Stomach smooth muscle (tissue), 2 donors: ENCODE measurements around the gene RNF126.

Experiments
- H3K27ac ChIP-seq: one replicate; pipeline ENCODE4 v1.7.0; 2013; ENCODE audit warnings: mild to moderate bottlenecking, low read length, inconsistent platforms
- H3K27me3 ChIP-seq, 2 donors: one replicate each; pipeline ENCODE4 v1.7.0; 2013; ENCODE audit warnings: low read length in 2 of 2; ENCODE audit not compliant: insufficient read depth in 2 of 2, control insufficient read depth in 1 of 2
- H3K36me3 ChIP-seq, 2 donors: one replicate each; pipeline ENCODE4 v1.7.0; 2013; ENCODE audit warnings: low read length in 2 of 2; ENCODE audit not compliant: control insufficient read depth in 2 of 2, insufficient read depth in 2 of 2
- H3K4me1 ChIP-seq: one replicate; pipeline ENCODE4 v1.7.0; 2013; ENCODE audit warnings: low read length; ENCODE audit not compliant: control insufficient read depth, insufficient read depth
- H3K4me3 ChIP-seq, 2 donors: one replicate each; pipeline ENCODE4 v1.7.0; 2013; ENCODE audit warnings: low read length in 2 of 2
- H3K9ac ChIP-seq, 2 donors: one replicate each; pipeline ENCODE4 v1.7.0; 2013; ENCODE audit warnings: low read length in 2 of 2, mild to moderate bottlenecking in 1 of 2
- H3K9me3 ChIP-seq, 2 donors: one replicate each; pipeline ENCODE4 v1.7.0; 2013; ENCODE audit warnings: low read length in 2 of 2; ENCODE audit not compliant: control insufficient read depth in 2 of 2
- donor health status: healthy.
- donor health status: Pancreatic carcinoma.

The RNF126 gene

DNA sequence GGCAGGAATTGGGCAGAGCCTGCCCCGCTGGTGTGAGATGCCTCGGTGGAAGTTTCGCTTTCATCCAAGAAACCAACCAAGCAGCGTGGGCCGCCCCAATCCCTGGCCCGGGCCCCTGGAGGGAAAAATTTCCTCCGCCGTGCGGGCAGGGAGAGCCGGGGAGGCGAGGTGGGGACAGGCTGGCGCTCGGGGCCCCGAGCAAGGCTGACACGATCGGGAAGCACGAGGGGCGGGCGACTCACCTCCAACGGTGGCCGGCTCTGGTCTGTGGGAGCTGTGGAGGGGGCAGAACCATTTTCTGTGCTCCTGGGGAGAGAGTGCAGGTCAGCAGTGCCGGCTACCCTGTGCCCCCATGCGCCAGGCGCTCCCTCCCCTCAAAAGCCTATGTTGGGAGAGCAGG is 11.0 kb downstream of the RNF126 start:
- Histone ChIP-seq H3K4me1 (peaks cover under 1% of the 10 kb centered on the region), H3K9me3 (no peaks in the 10 kb centered on the region), H3K9ac (no peak overlapping the region), H3K4me3 (no peak overlapping the region), H3K27ac (no peak overlapping the region), H3K36me3 (peaks cover 5 to 26% of the 10 kb centered on the region in 2 donors), H3K27me3 (no peaks in the 10 kb centered on the region)

DNA sequence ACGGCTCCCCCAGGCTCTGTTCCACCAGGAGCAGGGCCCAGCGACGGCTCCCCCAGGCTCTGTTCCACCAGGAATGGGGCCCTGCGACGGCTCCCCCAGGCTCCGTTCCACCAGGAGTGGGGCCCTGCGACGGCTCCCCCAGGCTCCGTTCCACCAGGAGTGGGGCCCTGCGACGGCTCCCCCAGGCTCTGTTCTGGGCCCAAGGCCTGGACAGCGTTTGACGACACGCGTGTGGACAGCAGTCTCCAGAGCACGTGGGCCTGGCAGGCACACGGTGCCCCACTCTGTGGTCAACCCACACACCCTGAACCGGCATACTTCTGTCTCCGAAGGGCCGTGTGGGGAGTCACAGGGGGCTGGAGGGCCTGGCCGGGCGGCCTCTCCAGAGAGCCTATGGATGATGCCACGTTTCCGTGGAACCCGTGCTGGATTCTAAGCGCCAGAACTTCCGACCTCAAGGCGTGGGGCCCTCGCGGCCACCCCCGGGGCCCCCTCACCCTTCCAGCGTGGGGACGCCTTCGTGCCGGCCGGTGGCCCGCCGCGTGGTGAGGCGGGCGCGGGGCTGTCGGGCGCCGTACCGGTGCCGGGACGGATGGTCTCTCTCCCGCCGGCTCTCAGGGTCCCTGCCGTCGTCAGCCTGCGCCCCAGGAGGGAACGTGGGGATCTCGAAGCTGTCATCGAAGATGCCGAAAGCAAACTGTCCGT is 11.7 kb downstream of the RNF126 start:
- Histone ChIP-seq H3K27me3 (no peaks in the 10 kb centered on the region), H3K9ac (no peak overlapping the region), H3K4me1 (no peaks in the 10 kb centered on the region), H3K36me3 (peaks cover 5 to 28% of the 10 kb centered on the region in 2 donors), H3K9me3 (no peaks in the 10 kb centered on the region), H3K27ac (no peak overlapping the region), H3K4me3 (no peak overlapping the region)

DNA sequence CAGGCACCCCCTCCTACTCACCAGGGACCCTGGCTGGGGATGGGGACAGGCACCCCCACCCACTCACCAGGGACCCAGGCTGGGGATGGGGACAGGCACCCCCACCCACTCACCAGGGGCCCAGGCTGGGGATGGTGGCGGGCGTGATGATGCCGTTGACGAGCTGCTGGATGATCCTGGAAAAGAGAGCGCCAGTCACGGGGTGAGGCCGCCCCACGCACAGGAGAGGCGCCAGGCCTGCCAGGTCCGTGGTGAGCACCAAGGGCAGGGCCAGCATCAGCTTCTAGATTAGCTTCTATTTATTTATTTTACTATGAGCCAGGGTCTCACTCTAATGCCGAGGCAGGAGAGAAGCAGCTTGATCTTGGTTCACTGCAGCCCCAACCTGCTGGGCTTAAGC is 12.9 kb downstream of the RNF126 start:
- H3K36me3 ChIP-seq, result peaks cover 5 to 28% of the 10 kb centered on the region in 2 donors
- H3K27ac ChIP-seq, result no peak overlapping the region
- H3K9ac ChIP-seq, result no peak overlapping the region
- H3K9me3 ChIP-seq, result no peaks in the 10 kb centered on the region
- H3K4me3 ChIP-seq, result no peak overlapping the region
- no peaks in the 10 kb centered on the region for H3K27me3 ChIP-seq
- H3K4me1 ChIP-seq, result no peaks in the 10 kb centered on the region

DNA sequence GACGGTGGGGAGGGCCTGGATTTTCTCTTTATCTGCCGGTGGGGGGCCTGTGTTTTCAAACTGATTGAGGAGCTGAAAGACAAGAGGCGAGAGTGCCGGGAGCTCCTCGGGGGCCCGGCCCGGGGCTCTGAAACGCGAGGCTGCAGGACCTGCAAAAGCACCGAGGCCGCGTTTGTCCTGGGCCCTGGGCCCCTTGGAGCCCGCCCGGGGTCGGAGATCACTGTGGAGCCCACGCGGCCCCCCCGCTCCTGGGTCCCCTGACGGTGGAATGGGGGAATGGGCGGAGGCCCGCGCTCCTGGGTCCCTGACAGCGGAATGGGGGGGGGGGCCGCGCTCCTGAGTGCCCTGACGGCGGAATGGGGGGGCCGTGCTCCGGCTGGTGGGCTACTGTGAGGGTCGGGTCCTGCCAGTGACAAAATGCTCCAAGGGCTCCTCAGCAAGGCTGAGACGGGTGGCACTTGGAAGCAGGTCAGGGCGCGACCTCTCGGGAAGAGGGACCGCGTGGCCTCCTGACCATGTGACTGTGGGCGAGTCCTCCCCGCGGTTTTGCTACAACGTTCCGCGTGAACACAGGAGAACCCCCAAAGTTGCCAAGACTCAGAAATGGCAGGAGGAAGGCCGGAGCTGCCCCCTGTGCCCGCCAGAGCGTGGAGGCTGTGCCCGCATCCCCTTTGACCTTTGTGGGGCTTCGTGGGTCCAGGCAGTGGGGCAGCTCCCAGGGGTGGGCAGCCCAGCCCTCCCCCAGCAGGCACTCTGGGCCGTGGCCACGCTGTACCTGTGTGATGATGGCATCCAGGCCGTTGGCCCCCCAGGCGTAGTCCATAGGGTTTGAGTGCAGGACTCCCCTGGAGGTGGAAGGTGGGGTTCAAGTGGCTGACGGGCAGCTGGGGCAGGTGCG is 13.9 kb downstream of the RNF126 start:
- no peak overlapping the region for H3K4me3 ChIP-seq
- H3K27me3 ChIP-seq, result no peaks in the 10 kb centered on the region
- H3K36me3 ChIP-seq, result peaks cover 5 to 28% of the 10 kb centered on the region in 2 donors
- H3K4me1 ChIP-seq, result no peaks in the 10 kb centered on the region
- H3K9ac ChIP-seq, result no peak overlapping the region
- H3K27ac ChIP-seq, result no peak overlapping the region
- H3K9me3 ChIP-seq, result no peaks in the 10 kb centered on the region

GRCh38 chr19:648305-648704 is 14.7 kb downstream of the RNF126 start:
- H3K9ac ChIP-seq, result no peak overlapping the region
- no peaks in the 10 kb centered on the region for H3K27me3 ChIP-seq
- no peak overlapping the region for H3K4me3 ChIP-seq
- no peaks in the 10 kb centered on the region for H3K9me3 ChIP-seq
- H3K36me3 ChIP-seq, result peaks cover 4 to 24% of the 10 kb centered on the region in 2 donors
- H3K27ac ChIP-seq, result no peak overlapping the region
- no peaks in the 10 kb centered on the region for H3K4me1 ChIP-seq

DNA sequence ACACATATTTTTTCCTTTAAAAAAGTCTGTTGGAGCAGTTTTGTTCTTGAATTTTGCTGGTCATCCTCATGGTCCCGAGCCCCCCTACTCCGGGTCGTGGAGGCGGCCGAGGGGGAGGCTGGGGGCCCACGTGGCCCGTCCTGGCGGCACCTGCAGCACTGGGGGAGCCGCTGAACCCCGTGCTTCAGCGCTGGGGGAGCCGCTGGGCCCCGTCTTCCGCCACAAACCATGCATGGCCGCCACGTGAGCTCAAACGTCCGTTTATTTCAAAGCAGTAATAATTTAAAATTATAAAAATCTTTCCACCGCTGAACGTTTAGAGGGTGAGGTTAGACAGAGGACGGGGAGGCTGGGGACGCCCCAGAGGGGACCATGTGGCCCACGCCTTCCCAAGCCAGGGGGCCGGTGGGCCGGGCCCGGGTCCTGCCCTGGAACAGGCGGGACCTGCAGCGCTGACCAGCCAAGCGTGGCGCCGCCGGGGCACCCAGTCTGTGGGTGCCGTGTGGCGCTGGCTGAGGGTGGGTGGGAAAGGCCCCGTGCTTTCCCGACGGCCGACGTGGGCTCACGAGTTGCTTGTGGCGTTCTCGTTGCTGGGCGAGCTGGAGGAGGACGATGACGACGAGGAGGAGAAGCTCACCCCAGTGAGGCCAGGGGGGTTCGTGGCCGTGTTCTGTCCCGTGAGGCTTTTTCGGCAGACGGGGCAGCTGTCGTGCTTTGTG is 15.3 kb downstream of the RNF126 start:
- no peaks in the 10 kb centered on the region for H3K4me1 ChIP-seq
- H3K27ac ChIP-seq, result no peak overlapping the region
- H3K4me3 ChIP-seq, result no peak overlapping the region
- no peaks in the 10 kb centered on the region for H3K9me3 ChIP-seq
- peaks cover 0 to 21% of the 10 kb centered on the region in 2 donors for H3K36me3 ChIP-seq
- H3K9ac ChIP-seq, result no peak overlapping the region
- H3K27me3 ChIP-seq, result no peaks in the 10 kb centered on the region

DNA sequence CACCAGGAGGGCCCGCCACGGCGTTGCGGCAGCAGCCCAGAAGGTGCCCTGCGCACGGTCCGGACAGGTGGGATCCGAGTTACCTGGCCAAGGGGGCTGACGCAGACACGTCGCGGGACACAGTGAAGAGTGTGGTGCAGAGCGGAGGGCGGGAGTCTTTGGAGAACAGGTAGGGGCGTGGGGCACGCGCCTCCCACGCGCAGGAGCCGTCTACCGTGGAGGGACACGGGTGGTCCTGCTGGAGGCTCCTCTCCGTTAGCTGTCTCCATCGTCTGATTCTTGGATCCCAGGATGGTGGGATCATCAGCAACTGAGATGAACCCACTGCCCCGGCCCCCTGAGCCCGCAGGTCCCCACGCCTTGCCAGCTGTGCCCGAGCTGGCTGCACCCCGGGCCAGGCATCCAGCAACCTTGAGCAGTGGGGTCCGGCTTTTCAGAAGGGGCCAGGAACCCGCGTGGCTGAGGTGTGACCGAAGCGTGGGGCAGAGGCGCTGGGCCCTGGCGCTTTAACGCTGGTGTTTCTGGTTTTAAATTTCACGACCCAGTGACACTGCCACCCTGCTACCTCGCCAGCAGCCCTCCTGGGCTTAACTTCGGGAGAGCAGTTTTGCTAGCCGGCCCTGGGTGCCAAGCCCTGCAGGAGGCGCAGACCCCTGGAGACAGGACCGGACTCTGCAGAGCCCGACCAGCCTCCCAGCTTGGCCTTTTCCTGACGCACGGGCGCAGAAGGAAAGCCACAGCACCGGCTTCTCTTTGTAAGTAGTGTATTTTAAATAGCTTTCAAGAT is 16.0 kb downstream of the RNF126 start:
- H3K36me3 ChIP-seq, result peaks cover 0 to 19% of the 10 kb centered on the region in 2 donors
- H3K4me1 ChIP-seq, result no peaks in the 10 kb centered on the region

DNA sequence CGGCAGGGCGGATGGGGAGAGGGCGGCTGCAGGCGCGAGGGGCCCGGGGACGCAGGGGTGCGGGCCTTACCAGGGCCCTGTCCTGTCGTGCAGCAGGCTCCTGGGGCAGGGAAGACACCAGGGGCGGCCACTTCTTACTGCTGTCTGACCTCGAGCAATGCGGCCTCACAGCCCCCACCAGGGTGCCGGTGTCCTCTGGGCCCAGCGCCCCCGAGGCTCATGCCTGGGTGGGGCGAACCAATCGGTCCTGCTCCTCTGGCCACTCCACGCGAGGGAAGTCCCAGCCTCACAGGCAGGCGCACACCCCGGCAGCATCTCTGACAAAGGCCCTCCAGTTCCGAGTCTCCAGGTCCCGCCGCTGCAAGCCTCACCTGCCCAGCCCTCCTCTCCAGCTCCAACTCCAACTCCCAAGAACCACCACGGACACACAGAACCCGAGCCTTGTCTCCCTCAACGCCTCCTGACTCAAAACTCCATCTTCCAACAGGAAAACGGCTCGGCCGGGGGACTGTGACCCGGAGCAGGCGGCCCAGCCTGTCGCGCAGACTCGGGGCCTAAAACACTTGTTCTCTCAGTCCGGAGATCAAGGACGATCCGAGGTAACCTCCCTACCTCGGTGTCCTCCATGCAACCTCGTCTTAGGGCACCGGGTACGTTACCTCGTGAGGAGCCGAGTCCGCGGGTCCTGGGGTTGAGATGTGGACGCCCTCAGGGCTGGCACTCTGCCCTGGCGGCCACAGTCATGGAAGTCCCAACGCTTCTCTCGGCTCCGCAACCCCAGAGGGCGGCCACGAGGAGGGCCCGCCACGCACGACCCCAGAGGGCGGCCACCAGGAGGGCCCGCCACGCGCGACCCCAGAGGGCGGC is 16.9 kb downstream of the RNF126 start:
- H3K27ac ChIP-seq, result no peak overlapping the region
- no peaks in the 10 kb centered on the region for H3K27me3 ChIP-seq
- no peaks in the 10 kb centered on the region for H3K4me1 ChIP-seq
- H3K9ac ChIP-seq, result no peak overlapping the region
- no peaks in the 10 kb centered on the region for H3K9me3 ChIP-seq
- H3K4me3 ChIP-seq, result no peak overlapping the region
- H3K36me3 ChIP-seq, result peaks cover 0 to 11% of the 10 kb centered on the region in 2 donors

More for the DNA sequence above, 16.0 kb downstream of the RNF126 start:
- Histone ChIP-seq H3K9ac (no peak overlapping the region), H3K27me3 (no peaks in the 10 kb centered on the region), H3K9me3 (no peaks in the 10 kb centered on the region), H3K27ac (no peak overlapping the region), H3K4me3 (no peak overlapping the region)

DNA sequence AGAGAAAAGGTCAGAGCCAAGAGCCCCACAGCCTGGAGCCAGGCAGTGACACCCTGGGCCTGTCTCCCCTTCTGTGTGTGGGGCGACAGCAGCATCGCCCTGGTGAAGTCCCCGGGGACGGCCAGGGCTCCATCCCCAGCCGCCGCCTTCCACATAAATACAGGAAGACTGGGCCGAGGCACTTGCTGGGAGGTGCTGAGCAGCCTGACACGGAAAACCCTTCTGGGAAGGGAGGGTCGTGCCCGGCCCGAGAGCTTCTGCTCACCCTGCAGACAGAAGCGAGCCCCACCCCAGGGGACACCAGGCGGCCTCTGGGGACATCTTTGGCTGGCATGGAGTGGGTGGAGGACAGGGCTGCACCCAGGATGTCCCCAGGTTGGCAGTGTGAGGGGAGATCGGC is 18.2 kb downstream of the RNF126 start:
- Histone ChIP-seq H3K9me3 (no peaks in the 10 kb centered on the region), H3K4me1 (no peaks in the 10 kb centered on the region), H3K36me3 (peaks cover 0 to 9% of the 10 kb centered on the region in 2 donors), H3K9ac (no peak overlapping the region), H3K27me3 (no peaks in the 10 kb centered on the region), H3K27ac (no peak overlapping the region), H3K4me3 (no peak overlapping the region)
